DND-41 (cell line): Measurements from ENCODE around the gene ATP12A.

ENCODE experiments used
- CTCF ChIP-seq: IDR thresholded peaks from 2 replicates; pipeline ENCODE4 v1.5.1; 2012; ENCODE audit warnings: borderline replicate concordance, low read length, moderate library complexity, mild to moderate bottlenecking; ENCODE audit not compliant: poor library complexity, severe bottlenecking; ENCODE audit errors: extremely low read depth
- EZH2 ChIP-seq: IDR thresholded peaks from 3 replicates; pipeline ENCODE4 v1.6.1; 2012; ENCODE audit warnings: borderline replicate concordance, low read depth, mild to moderate bottlenecking, moderate library complexity, low read length, inconsistent platforms; ENCODE audit not compliant: severe bottlenecking

GRCh38 chr13:24663089-24663395, 17.2 kb upstream of the ATP12A start:
- TF ChIP-seq CTCF (no peak), EZH2 (no peak)
